DMS153 (cell line): ENCODE results near the gene P4HTM.
A peak's percentile ranks its signal among the peaks of the same experiment; 100 is the strongest.

ENCODE experiments used
- DNase-seq: peaks from one replicate; lab custom pipeline; 2025; lab: John Stamatoyannopoulos, UW

Gene P4HTM

GRCh38 chr3:48984663-48985062 lies 5.4 kb upstream of the P4HTM start:
- no peak for DNase-seq

GRCh38 chr3:48985831-48986376 lies 4.1 kb upstream of the P4HTM start:
- no peak for DNase-seq

GRCh38 chr3:48989126-48989795 lies 780 bp upstream of the P4HTM start:
- DNase-seq = no peak

GRCh38 chr3:48990636-48991469 lies 812 bp downstream of the P4HTM start:
- no peak for DNase-seq

- DNase-seq = no peak
These were observed 2.0 kb downstream of the P4HTM start for GRCh38 chr3:48991851-48992545.

- DNase-seq = no peak
These were observed 3.8 kb downstream of the P4HTM start for GRCh38 chr3:48993834-48994233.

- no peak for DNase-seq
These were observed 6.6 kb downstream of the P4HTM start for GRCh38 chr3:48996640-48997039.

- DNase-seq = no peak
These were observed 7.1 kb downstream of the P4HTM start for GRCh38 chr3:48997102-48997635.

GRCh38 chr3:48997714-48998637 lies 7.9 kb downstream of the P4HTM start:
- DNase-seq = peak; percentile 37

- DNase-seq = peak; percentile 9
These were observed 9.2 kb downstream of the P4HTM start for GRCh38 chr3:48999085-48999858.

- DNase-seq = no peak
These were observed 11.1 kb downstream of the P4HTM start for GRCh38 chr3:49001155-49001554.

GRCh38 chr3:49004352-49005302 lies 14.6 kb downstream of the P4HTM start:
- DNase-seq = no peak

- no peak for DNase-seq
These were observed 15.3 kb downstream of the P4HTM start for GRCh38 chr3:49005303-49005680.

GRCh38 chr3:49005998-49006397 lies 16.0 kb downstream of the P4HTM start:
- DNase-seq = no peak

- DNase-seq = no peak
These were observed 16.5 kb downstream of the P4HTM start for GRCh38 chr3:49006408-49007067.

GRCh38 chr3:49007068-49007770 lies 17.2 kb downstream of the P4HTM start, which contains the start of gene WDR6:
TSS of gene WDR6 (plus strand) at chr3:49007391. CDS start at chr3:49007432, 41 bp downstream.
- DNase-seq = peak; percentile 87

GRCh38 chr3:49007771-49008528 lies 17.9 kb downstream of the P4HTM start:
- peak; percentile 23 for DNase-seq
